MCF 10A (cell line): ENCODE measurements around the gene STXBP5. TPM values are rescaled to one million over a fixed set of nuclear protein-coding genes. Genes with fewer than 3 reads are reported as not detected.

ENCODE experiments used
- BruUV-seq: library from RNA; stranded (reverse); fragments of 400-500 nt; replicated peaks from 2 replicates; lab custom pipeline; 2021; lab: Mats Ljungman, UMichigan
- CTCF ChIA-PET: fragments of 300-600 bp; sonication (Branson Sonifier 250); formaldehyde crosslinking; extraction: SDS; loops from one replicate; lab custom pipeline; 2021; ENCODE audit warnings: antibody characterized with exemption, inconsistent platforms; lab: Yijun Ruan, JAX
- POLR2A ChIA-PET: fragments of 300-600, 350-650 bp; sonication (Branson Sonifier 250); formaldehyde crosslinking; extraction: SDS; loops from one replicate; lab custom pipeline; 2020; ENCODE audit warnings: antibody characterized with exemption, inconsistent platforms; lab: Yijun Ruan, JAX
- DNase-seq: peaks from one replicate; pipeline ENCODE4 v3.0.0-alpha.2; 2018; ENCODE audit not compliant: unreplicated experiment
- H3K27ac Mint-ChIP-seq: one replicate; pipeline ENCODE4 v1.8.0; 2022; ENCODE audit warnings: mild to moderate bottlenecking, low read depth, mixed read lengths; ENCODE audit not compliant: unreplicated experiment
- H3K27me3 Mint-ChIP-seq: one replicate; pipeline ENCODE4 v1.8.0; 2022; ENCODE audit warnings: mixed read lengths; ENCODE audit not compliant: insufficient read depth, unreplicated experiment
- H3K36me3 Mint-ChIP-seq: one replicate; pipeline ENCODE4 v1.8.0; 2022; ENCODE audit warnings: mild to moderate bottlenecking, moderate library complexity, mixed read lengths; ENCODE audit not compliant: insufficient read depth, unreplicated experiment
- H3K4me1 Mint-ChIP-seq: one replicate; pipeline ENCODE4 v1.8.0; 2022; ENCODE audit warnings: mixed read lengths; ENCODE audit not compliant: insufficient read depth, unreplicated experiment
- H3K4me3 Mint-ChIP-seq: one replicate; pipeline ENCODE4 v1.8.0; 2022; ENCODE audit warnings: mild to moderate bottlenecking, moderate library complexity, mixed read lengths; ENCODE audit not compliant: unreplicated experiment
- H3K9me3 Mint-ChIP-seq: one replicate; pipeline ENCODE4 v1.8.0; 2022; ENCODE audit warnings: mixed read lengths; ENCODE audit not compliant: unreplicated experiment
- CTCF ChIP-seq: fragments of 200-600 bp; IDR thresholded peaks from one replicate; pipeline ENCODE4 v1.8.0; 2022; ENCODE audit warnings: antibody characterized with exemption, mild to moderate bottlenecking; ENCODE audit not compliant: unreplicated experiment
- intact Hi-C: fragments of 100-400 bp; cut with micrococcal nuclease; formaldehyde crosslinking; loops from 2 replicates; pipeline ENCODE4 v1.14.1; 2022
- total RNA-seq: library from RNA; stranded (reverse); gene quantifications from 2 replicates; pipeline ENCODE4 v1.2.3, GENCODE V29; 2022

STXBP5 gene
- total RNA-seq, 1 experiment from 2014 or later: 38.5 TPM

- TF ChIP-seq CTCF: no peak
- intact Hi-C loops: loop anchor here (5.0 kb wide), 1 partner anchor 363 kb away; no protein-coding TSS in a partner anchor
- Mint-ChIP-seq H3K4me3 (no peak overlapping the region), H3K4me1 (peaks cover 34% of the 10 kb centered on the region), H3K36me3 (peaks cover 40% of the 10 kb centered on the region), H3K9me3 (no peaks in the 10 kb centered on the region), H3K27ac (peak overlapping the region; percentile 46), H3K27me3 (no peaks in the 10 kb centered on the region)
- CTCF ChIA-PET: interaction anchor here (0.7 to 4.5 kb wide), 3 partner anchors 290 to 817 kb away, joined by 3 to 26 read pairs (median 4); no protein-coding TSS in a partner anchor
- BruUV-seq: no TSS peak
- no peak for DNase-seq
- POLR2A ChIA-PET: interaction anchor here (0.9 to 3.4 kb wide), 3 partner anchors 10 to 15 kb away, joined by 4 to 18 read pairs (median 11); partner anchors contain the start of gene STXBP5
Observed at GRCh38 chr6:147220345-147220744, 16.1 kb downstream of the STXBP5 start.

- H3K36me3 Mint-ChIP-seq: peaks cover 40% of the 10 kb centered on the region
- no TSS peak for BruUV-seq
- H3K4me3 Mint-ChIP-seq: no peak overlapping the region
- TF ChIP-seq CTCF: no peak
- H3K27ac Mint-ChIP-seq: no peak overlapping the region
- CTCF ChIA-PET: interaction anchor here (0.6 to 4.5 kb wide), 6 partner anchors 9 to 1713 kb away, joined by 3 to 26 read pairs (median 4); no protein-coding TSS in a partner anchor
- H3K4me1 Mint-ChIP-seq: peaks cover 34% of the 10 kb centered on the region
- POLR2A ChIA-PET: interaction anchor here (0.7 to 3.4 kb wide), 6 partner anchors 9 to 320 kb away, joined by 3 to 18 read pairs (median 5); partner anchors contain the start of gene STXBP5
- no peaks in the 10 kb centered on the region for H3K9me3 Mint-ChIP-seq
- no peak for DNase-seq
- no peaks in the 10 kb centered on the region for H3K27me3 Mint-ChIP-seq
- intact Hi-C loops: loop anchor here (1.0 to 5.0 kb wide), 2 partner anchors 319 to 364 kb away; no protein-coding TSS in a partner anchor
Observed at GRCh38 chr6:147221739-147222138, 17.5 kb downstream of the STXBP5 start.

GRCh38 chr6:147222160-147222838, 18.1 kb downstream of the STXBP5 start:
- peak overlapping the region; percentile 37 for H3K27ac Mint-ChIP-seq
- DNase-seq: peak; percentile 24
- TF ChIP-seq CTCF: peak; percentile 27
- ChIA-PET CTCF (interaction anchor here (0.7 to 4.5 kb wide), 6 partner anchors 8 to 441 kb away, joined by 3 to 26 read pairs (median 4); no protein-coding TSS in a partner anchor), POLR2A (interaction anchor here (1.0 to 1.5 kb wide), 7 partner anchors 9 to 320 kb away, joined by 3 to 6 read pairs (median 4); partner anchors contain the start of gene STXBP5)
- no peaks in the 10 kb centered on the region for H3K9me3 Mint-ChIP-seq
- peaks cover 39% of the 10 kb centered on the region for H3K4me1 Mint-ChIP-seq
- BruUV-seq: no TSS peak
- intact Hi-C loops: loop anchor here (1.0 to 5.0 kb wide), 2 partner anchors 320 to 365 kb away; no protein-coding TSS in a partner anchor
- H3K4me3 Mint-ChIP-seq: no peak overlapping the region
- H3K27me3 Mint-ChIP-seq: no peaks in the 10 kb centered on the region
- H3K36me3 Mint-ChIP-seq: peaks cover 40% of the 10 kb centered on the region

- peaks cover 51% of the 10 kb centered on the region for H3K4me1 Mint-ChIP-seq
- no TSS peak for BruUV-seq
Observed at GRCh38 chr6:147223736-147224135, 19.5 kb downstream of the STXBP5 start.

More at GRCh38 chr6:147223736-147224135, 19.5 kb downstream of the STXBP5 start:
- no peak for DNase-seq
- Mint-ChIP-seq H3K36me3 (peaks cover 30% of the 10 kb centered on the region), H3K27ac (peak overlapping the region; percentile 37), H3K4me3 (no peak overlapping the region), H3K9me3 (no peaks in the 10 kb centered on the region), H3K27me3 (no peaks in the 10 kb centered on the region)
- intact Hi-C loops: loop anchor here (5.0 kb wide), 1 partner anchor 366 kb away; no protein-coding TSS in a partner anchor
- POLR2A ChIA-PET: interaction anchor here (1.2 to 1.3 kb wide), 2 partner anchors 11 to 15 kb away, joined by 3 read pairs; no protein-coding TSS in a partner anchor
- CTCF ChIA-PET: interaction anchor here (1.8 to 4.5 kb wide), 2 partner anchors 18 to 320 kb away, joined by 4 to 26 read pairs; no protein-coding TSS in a partner anchor
- TF ChIP-seq CTCF: no peak
